ENCODE data around the gene PTK7. TPM values are rescaled to one million over a fixed set of nuclear protein-coding genes. Genes with fewer than 3 reads are reported as not detected.

The PTK7 gene
- total RNA-seq, 1 experiment from 2014 or later = 19.7 TPM

DNA sequence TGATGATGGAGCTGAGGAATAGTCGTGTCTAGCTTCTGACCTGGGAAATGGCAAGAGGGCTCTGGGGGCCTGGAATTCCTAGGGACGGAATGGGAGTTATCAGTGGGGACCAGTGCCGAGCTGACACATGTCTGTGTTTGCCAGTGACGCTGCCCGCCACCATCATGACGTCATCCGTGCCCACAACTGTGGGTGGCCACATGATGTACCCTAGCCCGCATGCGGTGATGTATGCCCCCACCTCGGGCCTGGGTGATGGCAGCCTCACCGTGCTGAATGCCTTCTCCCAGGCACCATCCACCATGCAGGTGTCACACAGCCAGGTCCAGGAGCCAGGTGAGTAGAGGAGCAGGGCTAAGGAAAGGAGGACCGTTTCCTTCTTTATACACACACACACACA, 102.0 kb downstream of the PTK7 start:
- DNase-seq (ENCODE audit: low read depth, low spot score) = no peak
- in situ Hi-C loops (cut with HindIII; ENCODE audit: low pct_unique_long_range_greater_than_20kb, low sequenced_read_pairs) = no loop called here

DNA sequence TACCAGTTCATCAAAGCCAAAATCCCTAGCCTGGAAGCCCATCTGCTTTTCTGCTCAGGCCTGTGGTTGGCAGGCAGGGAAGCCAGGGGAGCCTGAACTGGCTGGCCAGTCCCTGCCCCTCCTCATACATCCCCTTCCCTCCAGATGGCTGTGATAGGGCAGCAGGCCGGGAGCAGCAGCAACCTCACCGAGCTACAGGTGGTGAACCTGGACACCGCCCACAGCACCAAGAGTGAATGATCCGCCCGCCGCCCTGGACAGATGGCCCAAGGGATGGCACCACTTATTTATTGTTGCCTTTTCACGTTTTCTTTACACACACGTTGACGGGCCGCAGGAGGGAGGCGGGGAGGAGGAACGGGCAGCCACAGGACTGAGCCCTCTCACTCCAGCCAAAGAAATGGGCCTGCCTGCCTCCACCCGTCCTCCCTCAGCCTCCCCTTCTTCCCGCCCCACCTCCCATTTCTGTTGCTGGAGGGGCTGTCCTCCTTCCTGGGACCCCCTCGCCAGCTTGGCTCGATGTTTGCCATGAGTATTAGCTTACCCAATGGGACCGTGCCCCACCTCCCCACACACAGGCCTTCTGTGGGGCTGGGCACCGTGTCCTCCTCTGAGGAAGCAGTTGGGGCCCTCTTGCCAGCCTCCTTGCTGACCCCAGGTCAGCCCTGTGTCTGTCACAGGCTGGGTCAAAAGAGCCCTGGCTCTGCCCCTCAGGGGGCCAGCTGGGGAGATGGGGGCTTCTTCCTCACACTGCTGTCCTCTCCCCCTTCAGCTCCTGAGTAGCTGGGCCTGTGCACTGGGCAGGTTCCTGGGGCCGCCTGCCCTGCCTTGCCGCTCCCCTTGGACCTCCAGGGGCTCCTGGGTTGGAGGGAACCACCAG, 103.1 kb downstream of the PTK7 start:
- no peak for DNase-seq (ENCODE audit: low read depth, low spot score)
- in situ Hi-C loops (cut with HindIII; ENCODE audit: low pct_unique_long_range_greater_than_20kb, low sequenced_read_pairs) = no loop called here

DNA sequence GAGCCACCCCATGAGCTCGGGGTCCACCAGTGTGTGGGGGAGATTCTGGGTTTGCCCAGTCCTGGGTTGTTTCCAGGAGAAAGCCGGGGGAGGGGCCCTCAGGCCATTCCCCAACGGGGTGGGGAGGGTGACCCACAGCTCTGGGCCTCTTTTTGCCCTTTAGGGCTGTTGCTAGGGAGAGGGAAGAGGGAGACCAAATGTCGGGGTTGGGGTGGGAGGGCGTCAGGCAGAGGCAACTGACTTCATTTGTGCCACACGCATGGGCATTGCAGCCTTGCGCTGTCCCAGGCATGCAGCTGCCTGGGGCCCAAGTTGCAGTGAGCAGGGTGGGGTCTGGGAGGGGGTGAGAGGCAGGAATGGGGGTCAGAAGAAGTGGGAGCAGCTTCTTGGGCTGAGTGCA, 103.9 kb downstream of the PTK7 start:
- DNase-seq (ENCODE audit: low read depth, low spot score) = no peak
- in situ Hi-C loops (cut with HindIII; ENCODE audit: low pct_unique_long_range_greater_than_20kb, low sequenced_read_pairs) = no loop called here

DNA sequence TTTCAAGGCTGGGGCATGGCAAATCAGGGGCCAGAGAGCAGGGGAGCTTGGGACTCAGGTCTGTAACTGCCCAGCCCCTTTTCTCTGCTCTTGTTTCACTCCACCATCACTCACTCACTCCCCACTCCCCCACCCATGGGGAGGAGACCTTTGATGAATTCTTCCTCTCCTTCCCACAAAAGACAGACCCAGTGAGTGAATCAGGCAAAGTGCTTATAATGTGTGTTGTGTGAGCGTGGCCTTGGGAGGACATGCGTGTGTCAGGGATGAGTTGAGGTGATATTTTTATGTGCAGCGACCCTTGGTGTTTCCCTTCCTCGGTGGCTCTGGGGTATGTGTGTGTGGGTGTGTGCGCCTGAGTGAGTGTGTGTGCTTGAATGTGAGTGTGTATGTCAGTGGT, 104.9 kb downstream of the PTK7 start:
- in situ Hi-C loops (cut with HindIII; ENCODE audit: low pct_unique_long_range_greater_than_20kb, low sequenced_read_pairs) = no loop called here
- DNase-seq (ENCODE audit: low read depth, low spot score) = no peak

DNA sequence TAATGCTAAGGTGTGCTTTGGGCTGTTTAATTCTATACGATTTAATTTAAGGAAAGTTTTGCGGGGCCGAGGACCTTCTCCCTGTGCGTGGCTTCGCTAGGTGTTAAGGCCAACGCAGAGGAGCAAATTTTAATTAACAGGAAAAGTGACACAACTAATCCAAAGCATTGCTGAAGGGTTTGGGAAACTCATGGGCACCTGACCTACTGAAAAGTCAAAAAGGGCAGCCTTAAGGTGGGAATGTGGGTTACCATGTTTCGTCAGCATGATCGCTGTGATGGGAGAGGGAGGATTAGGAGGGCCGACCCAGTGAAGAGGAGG, 105.5 kb downstream of the PTK7 start:
- in situ Hi-C loops (cut with HindIII; ENCODE audit: low pct_unique_long_range_greater_than_20kb, low sequenced_read_pairs) = no loop called here
- no peak for DNase-seq (ENCODE audit: low read depth, low spot score)

DNA sequence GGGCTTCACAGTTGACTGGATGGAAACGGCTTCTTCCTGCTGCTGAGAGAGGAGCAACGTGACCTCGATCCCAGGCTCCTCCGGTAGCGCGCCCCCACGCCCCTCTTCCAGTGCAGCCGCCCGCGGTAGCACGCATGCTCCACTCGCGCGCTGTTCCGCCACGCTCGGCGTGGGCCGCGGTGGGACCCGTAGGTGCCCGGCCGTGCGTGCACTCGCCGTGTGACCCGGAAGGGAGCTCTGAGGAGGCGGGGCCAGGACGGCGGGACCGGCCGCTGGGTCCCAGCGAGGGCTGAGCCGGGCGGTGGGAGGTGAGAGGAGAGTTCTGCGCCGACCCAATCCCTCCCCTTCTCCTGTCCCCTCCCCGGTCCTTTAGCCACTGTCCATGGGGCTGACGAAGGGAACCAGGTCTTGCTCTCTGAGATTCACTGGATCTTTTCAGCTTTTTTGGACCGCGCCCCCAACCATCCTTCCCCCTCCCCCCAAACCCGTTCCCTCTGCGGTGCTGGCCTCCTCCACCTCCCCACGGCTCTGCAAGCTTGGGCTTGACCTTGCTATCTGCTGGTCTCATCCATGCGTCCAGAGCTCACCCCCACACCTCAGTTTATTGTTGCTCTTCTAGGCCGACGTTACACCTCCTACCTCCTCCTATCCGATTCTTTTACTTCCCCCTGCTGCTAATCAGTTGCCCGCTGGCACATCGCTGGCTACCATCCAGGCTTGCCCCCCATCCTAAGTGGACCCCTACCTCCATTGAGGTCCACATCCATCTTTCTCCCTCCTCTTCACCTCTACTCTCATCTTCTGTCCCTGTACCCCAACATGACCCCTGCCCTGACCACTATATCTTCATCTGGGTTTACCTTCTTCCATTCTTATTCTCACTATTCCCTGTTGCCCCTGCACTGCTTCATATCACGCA, 106.1 kb downstream of the PTK7 start, which contains the start of gene CUL9:
Gene CUL9 (plus strand): TSS at position 255 of the 919 bp plus-strand sequence. CDS start 2,115 bp downstream, outside the sequence.
- in situ Hi-C loops (cut with HindIII; ENCODE audit: low pct_unique_long_range_greater_than_20kb, low sequenced_read_pairs) = no loop called here
- DNase-seq (ENCODE audit: low read depth, low spot score) = peak; percentile 76

DNA sequence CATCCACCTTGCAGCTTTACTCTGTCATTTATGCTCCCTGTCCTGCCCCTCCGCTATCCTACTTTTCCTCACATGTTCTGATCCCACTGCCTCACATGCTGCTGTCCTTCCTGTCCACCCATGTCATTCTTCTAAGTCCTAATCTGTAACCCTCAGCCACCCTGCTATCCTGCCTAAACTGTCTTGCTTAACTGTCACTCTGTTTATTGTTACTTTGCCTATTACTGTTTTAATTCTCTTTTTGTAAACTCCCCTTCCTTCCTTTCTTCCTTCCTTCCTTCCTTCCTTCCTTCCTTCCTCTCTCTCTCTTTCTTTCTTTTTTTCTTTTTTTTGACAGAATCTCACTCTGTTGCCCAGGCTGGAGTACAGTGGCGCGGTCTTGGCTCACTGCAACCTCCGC, 107.3 kb downstream of the PTK7 start:
- in situ Hi-C loops (cut with HindIII; ENCODE audit: low pct_unique_long_range_greater_than_20kb, low sequenced_read_pairs) = no loop called here

DNA sequence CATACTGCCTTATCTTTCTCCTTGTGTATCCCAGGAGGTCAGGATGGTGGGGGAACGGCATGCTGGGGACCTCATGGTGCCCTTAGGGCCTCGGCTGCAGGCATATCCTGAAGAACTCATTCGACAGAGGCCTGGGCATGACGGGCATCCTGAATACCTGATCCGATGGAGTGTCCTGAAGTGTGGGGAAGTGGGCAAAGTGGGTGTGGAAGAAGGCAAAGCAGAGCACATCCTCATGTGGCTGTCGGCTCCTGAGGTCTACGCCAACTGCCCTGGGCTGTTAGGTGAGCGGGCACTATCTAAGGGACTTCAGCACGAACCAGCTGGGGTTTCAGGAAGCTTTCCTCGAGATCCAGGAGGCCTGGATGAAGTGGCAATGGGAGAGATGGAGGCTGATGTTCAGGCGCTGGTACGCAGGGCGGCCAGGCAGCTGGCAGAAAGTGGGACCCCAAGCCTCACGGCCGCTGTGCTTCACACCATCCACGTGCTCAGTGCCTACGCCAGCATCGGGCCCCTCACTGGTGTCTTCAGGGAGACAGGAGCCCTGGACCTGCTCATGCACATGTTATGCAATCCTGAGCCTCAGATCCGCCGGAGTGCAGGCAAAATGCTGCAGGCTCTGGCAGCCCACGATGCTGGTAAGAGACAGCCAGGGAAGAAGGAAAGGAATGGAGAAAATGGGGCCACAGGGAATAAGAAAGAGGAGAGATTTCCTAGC, 108.3 kb downstream of the PTK7 start:
- in situ Hi-C loops (cut with HindIII; ENCODE audit: low pct_unique_long_range_greater_than_20kb, low sequenced_read_pairs) = no loop called here
- DNase-seq (ENCODE audit: low read depth, low spot score) = no peak

More for the DNA sequence above, 107.3 kb downstream of the PTK7 start:
- no peak for DNase-seq (ENCODE audit: low read depth, low spot score)

DNA sequence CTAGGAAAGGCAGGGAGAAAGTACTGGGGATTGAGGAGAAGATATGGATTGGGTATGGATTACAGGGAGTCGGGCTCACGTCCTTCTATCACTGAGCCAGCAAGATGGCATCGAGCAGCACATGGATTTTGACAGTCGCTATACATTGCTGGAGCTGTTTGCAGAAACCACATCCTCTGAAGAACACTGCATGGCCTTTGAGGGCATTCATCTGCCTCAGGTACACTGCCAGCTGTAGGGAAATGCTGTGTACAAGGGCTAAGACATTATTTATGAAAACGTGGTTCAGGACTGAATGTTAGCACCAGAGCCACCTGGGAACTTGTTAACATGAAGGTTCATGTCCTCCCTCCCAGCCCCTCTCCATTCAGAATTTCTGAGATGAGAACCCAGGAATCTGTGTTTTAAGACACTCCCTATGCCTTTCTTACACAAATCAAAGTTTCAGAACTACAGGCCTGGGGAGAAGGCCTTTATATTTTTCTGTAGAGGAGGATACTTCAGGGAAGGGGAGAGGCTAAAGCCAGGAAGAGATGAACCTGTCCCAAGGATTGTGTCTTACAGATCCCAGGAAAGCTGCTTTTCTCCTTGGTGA, 109.4 kb downstream of the PTK7 start:
- no peak for DNase-seq (ENCODE audit: low read depth, low spot score)
- in situ Hi-C loops (cut with HindIII; ENCODE audit: low pct_unique_long_range_greater_than_20kb, low sequenced_read_pairs) = no loop called here

DNA sequence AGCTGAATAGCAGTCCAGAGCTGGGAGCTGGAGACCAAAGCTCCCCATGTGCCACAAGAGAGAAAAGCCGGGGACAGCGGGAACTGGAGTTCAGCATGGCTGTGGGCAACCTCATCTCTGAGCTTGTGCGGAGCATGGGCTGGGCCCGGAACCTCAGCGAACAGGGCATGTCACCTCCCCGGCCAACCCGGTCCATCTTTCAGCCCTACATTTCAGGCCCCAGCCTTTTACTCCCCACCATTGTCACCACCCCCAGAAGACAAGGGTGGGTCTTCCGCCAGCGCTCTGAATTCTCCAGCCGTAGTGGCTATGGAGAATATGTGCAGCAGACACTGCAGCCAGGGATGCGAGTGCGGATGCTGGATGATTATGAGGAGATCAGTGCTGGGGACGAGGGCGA, 109.9 kb downstream of the PTK7 start:
- in situ Hi-C loops (cut with HindIII; ENCODE audit: low pct_unique_long_range_greater_than_20kb, low sequenced_read_pairs) = no loop called here
- DNase-seq (ENCODE audit: low read depth, low spot score) = no peak

DNA sequence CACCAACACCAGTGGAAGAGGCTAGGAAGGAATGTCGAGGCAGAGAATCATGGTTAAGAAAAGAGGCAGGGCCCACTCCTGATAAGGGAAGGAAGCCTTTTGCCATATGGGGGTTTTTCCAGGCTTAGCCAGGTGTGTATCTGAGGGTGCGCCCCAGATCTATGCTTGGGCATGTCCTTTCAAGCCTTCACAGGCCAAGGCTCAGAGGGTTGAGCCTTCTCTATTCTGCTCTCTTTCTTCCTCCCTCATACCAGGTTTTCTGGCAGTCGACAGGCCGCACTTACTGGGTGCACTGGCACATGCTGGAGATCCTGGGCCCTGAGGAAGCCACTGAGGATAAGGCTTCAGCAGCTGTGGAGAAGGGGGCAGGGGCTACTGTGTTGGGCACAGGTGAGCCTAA, 110.6 kb downstream of the PTK7 start:
- in situ Hi-C loops (cut with HindIII; ENCODE audit: low pct_unique_long_range_greater_than_20kb, low sequenced_read_pairs) = no loop called here
- DNase-seq (ENCODE audit: low read depth, low spot score) = no peak

DNA sequence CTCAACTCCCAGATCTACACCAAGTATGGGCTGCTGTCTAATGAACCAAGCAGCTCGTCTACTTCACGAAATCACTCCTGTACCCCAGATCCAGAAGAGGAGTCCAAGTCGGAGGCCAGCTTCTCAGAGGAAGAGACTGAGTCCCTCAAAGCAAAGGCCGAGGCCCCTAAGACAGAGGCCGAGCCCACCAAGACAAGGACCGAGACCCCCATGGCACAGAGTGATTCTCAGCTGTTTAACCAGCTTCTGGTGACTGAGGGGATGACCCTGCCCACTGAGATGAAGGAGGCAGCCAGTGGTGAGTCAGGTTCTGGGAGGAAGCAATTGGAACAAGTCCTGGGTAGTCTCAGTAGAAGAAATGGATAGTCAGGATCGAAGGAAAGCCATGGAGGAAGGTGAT, 111.7 kb downstream of the PTK7 start:
- DNase-seq (ENCODE audit: low read depth, low spot score) = no peak
- in situ Hi-C loops (cut with HindIII; ENCODE audit: low pct_unique_long_range_greater_than_20kb, low sequenced_read_pairs) = no loop called here

DNA sequence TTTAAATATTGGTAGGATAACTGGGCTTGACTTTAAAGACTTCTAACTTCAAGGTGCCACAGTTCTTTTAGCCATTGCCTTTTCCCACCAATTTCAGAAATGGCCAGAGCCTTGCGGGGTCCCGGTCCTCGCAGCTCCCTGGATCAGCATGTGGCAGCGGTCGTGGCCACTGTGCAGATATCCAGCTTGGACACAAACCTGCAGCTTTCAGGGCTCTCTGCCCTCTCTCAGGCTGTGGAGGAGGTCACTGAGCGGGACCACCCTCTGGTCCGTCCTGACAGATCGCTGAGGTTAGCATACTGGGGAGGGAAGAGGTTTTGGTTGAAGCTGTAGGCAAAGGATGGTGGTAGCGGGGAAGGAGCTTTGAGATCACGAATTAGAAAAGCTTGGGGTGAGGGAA, 112.3 kb downstream of the PTK7 start:
- no peak for DNase-seq (ENCODE audit: low read depth, low spot score)
- in situ Hi-C loops (cut with HindIII; ENCODE audit: low pct_unique_long_range_greater_than_20kb, low sequenced_read_pairs) = no loop called here

DNA sequence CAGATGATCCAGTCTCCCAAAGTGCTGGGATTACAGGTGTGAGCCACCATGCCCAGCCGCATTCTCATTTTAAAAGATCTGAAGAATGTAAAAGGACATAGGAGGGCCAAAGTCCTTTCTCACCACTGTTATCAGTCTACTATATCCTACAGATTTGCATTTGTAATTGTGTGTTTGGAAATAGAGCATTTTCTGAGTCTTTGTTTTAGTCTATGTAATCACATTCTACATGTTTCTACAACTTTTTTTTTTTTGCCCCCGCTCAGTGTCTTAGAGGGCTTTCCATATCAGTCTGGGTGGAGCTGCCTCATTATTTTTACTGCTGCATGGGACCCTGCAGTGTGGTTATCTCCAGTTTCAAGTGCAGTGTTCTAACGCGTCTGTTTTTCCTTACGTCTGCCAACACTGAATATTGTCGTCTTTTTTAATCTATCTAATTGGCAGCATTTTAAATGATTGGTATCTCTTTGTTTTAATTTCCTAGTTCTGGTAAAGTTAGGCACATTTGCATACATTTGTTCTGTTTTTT, 113.7 kb downstream of the PTK7 start:
- DNase-seq (ENCODE audit: low read depth, low spot score) = no peak
- in situ Hi-C loops (cut with HindIII; ENCODE audit: low pct_unique_long_range_greater_than_20kb, low sequenced_read_pairs) = no loop called here

DNA sequence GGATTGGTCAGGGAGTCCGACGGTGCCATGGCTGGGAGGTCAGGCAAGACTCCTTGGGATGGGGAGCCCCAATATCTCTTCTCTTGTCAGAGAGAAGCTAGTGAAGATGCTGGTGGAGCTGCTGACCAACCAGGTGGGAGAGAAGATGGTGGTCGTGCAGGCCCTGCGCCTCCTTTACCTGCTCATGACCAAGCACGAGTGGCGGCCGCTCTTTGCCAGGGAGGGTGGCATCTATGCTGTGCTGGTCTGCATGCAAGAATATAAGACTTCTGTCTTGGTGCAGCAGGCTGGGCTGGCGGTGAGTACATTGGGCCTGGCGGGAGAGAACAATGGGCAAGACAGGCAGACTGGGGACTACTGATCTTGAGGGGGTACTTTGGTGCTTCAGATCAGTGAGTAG, 116.8 kb downstream of the PTK7 start:
- no peak for DNase-seq (ENCODE audit: low read depth, low spot score)
- in situ Hi-C loops (cut with HindIII; ENCODE audit: low pct_unique_long_range_greater_than_20kb, low sequenced_read_pairs) = no loop called here

DNA sequence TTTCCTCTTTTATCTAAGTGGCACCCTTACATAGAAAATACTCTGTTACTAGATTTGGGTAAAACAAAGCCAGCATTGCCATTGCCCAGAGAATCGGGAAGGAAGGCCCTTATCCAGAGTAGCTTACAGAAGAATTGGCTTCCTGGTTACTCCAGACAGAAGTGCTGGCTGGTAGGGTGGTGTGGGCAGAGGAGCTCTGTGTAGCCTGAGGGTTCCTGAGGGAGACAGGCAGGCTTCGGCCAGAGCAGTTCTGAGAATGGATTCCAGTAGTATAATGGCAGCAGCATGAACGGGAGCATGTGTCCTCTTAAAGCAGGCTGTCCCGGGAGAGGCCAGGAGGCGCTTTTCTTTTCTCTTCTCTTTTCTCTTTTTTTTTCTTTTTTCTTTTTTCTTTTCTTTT, 117.8 kb downstream of the PTK7 start:
- in situ Hi-C loops (cut with HindIII; ENCODE audit: low pct_unique_long_range_greater_than_20kb, low sequenced_read_pairs) = no loop called here
- no peak for DNase-seq (ENCODE audit: low read depth, low spot score)

DNA sequence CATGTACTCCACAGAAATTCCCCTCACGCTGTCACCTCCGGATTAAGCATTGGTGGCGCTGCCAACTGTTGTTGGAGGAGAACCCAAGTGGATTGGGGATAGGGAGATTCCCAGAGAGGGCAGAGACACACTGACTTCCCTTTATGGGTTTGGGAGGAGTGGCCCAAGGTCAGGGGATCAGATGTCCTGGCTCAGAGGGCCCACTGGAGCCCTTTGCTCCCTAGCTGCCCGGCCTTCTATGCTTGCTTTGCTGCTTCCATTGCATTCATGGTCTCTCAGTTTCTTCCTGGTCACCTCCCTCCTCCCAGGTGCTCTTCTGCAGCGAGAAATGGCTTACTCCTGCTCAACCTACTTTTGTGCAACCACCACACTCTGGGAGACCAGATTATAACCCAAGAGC, 120.2 kb downstream of the PTK7 start:
- in situ Hi-C loops (cut with HindIII; ENCODE audit: low pct_unique_long_range_greater_than_20kb, low sequenced_read_pairs) = no loop called here
- DNase-seq (ENCODE audit: low read depth, low spot score) = no peak

DNA sequence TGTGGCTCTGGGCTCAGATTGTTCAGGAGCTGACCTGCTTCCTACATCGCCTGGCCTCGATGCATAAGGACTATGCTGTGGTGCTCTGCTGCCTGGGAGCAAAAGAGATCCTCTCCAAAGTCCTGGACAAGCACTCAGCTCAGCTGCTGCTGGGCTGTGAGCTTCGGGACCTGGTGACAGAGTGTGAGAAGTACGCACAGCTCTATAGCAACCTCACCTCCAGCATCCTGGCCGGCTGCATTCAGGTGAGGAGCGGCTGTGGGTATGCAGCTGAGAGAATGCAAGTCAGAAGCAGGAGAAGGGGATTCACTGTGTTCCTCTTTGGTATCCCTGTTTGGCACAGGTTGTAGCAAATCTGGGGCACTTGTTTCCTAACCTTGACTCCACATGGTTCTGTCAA, 123.8 kb downstream of the PTK7 start:
- DNase-seq (ENCODE audit: low read depth, low spot score) = no peak
- in situ Hi-C loops (cut with HindIII; ENCODE audit: low pct_unique_long_range_greater_than_20kb, low sequenced_read_pairs) = no loop called here

Data from SK-MEL-5 (cell line).